ENCODE results near the gene REC8. TPM values are rescaled to one million over a fixed set of nuclear protein-coding genes. Genes with fewer than 3 reads are reported as not detected.

REC8 gene
- total RNA-seq, 2 experiments from 2014 or later = 28.9 to 29.2 TPM

DNA sequence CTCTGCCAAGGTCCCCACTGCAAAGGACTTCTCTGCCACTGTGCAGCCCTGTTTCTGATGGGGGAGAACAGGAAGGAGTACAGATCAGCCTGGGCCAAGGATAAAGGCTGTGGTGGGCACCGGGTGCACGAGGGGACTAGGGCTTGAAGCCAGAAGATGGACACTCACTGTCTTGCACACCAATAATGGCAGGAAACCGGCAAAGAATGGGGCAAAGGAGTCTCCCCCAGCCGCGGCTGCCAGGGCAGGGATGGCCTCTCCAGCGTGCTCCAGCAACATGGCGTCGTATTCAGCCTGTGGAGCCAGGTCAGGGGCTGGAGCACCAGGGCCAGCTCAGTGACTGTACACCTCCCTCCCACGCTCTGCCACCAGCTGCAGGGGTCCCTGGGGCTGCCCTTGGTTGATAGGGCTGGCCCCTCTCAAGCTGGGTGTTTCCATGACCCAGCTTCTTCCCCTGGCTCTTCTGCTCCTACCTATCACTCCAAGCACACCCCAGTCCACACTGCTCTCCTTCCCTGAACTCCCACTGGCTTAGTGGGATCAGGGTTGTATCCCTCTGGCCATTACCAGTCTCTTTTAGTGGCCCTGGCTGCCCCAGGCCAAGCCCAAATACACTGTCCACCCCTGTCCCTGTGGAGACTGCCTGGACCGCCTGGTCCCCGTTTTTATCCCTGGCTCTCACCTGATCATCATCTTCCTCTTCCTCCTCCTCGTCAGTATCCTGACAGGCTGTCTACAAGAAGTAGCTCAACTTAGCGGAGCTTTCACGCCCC, 10.4 kb downstream of the REC8 start:
- Mint-ChIP-seq H3K27me3 (no peaks in the 10 kb centered on the region), H3K36me3 (peaks cover 16% of the 10 kb centered on the region), H3K9me3 (no peaks in the 10 kb centered on the region), H3K27ac (peak overlapping the region; percentile 63), H3K4me1 (peaks cover 9% of the 10 kb centered on the region), H3K4me3 (no peak overlapping the region)
- DNase-seq = no peak

DNA sequence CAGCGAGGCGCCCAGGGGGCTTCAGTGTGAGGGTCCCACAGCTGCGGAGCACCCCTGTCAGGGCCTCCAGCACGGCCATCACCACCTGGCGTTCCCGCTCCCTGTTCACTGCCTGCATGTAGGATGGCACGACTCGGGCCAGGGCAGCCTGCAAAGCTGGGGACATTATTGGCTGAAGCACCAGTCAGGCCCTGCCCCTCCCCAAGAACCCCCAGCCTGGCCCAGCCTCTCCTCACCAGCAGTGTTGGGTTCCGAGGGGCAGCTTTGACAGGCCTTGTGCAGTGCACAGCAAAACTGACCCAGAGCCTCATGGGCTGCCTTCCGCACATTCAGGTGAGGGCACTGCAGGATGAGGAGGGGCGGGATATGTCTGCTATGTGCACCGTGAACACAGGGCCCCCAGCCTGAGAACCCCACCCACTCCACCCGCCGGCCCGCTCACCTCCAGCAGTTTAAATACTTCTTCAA, 11.2 kb downstream of the REC8 start:
- no peak overlapping the region for H3K27ac Mint-ChIP-seq
- H3K4me3 Mint-ChIP-seq = no peak overlapping the region
- peaks cover 21% of the 10 kb centered on the region for H3K36me3 Mint-ChIP-seq
- H3K9me3 Mint-ChIP-seq = no peaks in the 10 kb centered on the region
- H3K27me3 Mint-ChIP-seq = no peaks in the 10 kb centered on the region
- DNase-seq = no peak
- H3K4me1 Mint-ChIP-seq = peaks cover 14% of the 10 kb centered on the region

DNA sequence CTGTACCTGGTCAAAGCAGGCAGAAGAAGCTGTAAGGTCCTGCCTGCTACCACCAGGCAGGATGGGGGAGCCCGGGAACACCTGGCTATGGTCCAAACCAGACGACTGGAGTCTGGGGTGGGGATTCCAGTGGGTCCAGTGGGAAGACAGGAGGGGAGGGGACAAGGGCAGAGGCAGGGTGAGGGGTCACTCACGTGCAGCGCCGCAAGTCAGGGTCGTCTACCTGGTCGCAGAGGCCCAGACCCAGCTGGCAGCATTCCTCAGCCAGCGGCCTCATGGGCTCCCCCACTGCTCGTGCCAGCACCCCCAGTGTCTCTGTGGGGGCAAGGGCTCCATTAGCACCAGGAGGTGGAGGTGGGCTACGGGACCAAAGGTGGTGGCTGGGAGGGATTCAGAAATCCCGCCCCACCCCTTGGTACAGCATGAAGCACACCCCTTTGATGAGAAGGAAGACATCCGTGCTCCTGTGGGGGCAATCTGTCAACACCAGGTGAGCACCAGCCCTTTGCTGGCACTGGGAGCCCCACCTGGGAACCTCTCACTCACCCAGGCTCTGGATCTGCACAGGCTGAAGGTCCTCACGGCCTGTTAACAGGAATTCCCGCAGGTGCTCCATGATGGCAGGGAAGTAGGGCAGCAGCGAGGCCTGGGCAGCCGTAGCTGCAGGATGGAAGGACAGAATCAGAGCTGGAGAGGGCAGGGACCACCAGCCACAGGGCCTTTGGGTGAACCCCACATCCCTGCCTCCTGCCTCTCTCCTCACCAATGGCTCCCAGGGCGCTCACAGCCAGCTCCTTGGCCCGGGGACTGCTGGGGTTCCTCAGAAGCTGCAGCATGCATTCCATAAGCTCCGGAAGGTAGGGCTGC, 12.5 kb downstream of the REC8 start:
- Mint-ChIP-seq H3K27me3 (no peaks in the 10 kb centered on the region), H3K27ac (no peak overlapping the region), H3K4me1 (peaks cover 18% of the 10 kb centered on the region), H3K4me3 (no peak overlapping the region), H3K9me3 (no peaks in the 10 kb centered on the region), H3K36me3 (peaks cover 22% of the 10 kb centered on the region)
- DNase-seq = no peak

DNA sequence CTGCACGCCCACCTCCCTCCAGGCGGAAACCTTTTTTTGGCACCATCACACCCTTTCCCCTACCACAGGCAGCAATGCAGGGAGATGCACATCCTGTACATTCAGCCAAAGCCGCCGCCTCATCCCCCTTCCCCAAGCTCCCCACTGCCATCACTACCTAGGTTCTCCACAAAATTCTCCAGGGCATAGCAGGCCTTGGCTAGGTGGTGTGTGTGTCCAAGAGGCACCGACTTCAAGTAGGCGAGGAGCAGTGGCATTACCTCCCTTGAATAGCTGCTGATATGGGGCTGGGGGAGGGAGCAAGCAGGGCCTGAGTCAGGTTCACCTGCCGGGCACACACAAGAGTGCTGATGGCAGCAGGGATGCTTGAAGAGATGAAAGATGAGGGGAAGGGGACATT, 13.1 kb downstream of the REC8 start:
- H3K4me3 Mint-ChIP-seq = no peak overlapping the region

DNA sequence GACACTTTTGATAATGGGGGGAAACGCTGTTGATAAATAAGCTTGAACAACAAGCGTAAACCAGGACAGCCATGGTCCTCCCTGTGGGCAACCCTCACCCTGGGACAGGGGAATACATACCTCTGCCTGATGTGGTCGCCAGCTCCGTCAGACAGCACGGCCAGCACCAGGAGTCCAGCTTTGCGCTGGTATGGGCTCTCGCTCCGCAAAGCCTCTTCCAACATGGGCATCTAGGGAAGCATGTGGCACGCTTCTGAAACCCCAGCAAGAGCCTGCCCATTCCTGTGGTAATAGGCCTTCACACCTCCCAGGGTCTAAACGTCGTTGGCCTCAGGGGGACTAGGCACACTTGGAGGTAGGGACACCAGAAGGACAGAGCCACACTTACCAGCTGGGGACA, 13.9 kb downstream of the REC8 start:
- H3K27ac Mint-ChIP-seq = peak overlapping the region; percentile 50
- H3K9me3 Mint-ChIP-seq = no peaks in the 10 kb centered on the region
- no peaks in the 10 kb centered on the region for H3K27me3 Mint-ChIP-seq
- no peak overlapping the region for H3K4me3 Mint-ChIP-seq
- peaks cover 20% of the 10 kb centered on the region for H3K36me3 Mint-ChIP-seq
- peaks cover 25% of the 10 kb centered on the region for H3K4me1 Mint-ChIP-seq
- no peak for DNase-seq

More for the DNA sequence above, 13.1 kb downstream of the REC8 start:
- H3K4me1 Mint-ChIP-seq = peaks cover 22% of the 10 kb centered on the region
- peaks cover 20% of the 10 kb centered on the region for H3K36me3 Mint-ChIP-seq
- H3K9me3 Mint-ChIP-seq = no peaks in the 10 kb centered on the region
- H3K27me3 Mint-ChIP-seq = no peaks in the 10 kb centered on the region
- DNase-seq = no peak
- no peak overlapping the region for H3K27ac Mint-ChIP-seq

DNA sequence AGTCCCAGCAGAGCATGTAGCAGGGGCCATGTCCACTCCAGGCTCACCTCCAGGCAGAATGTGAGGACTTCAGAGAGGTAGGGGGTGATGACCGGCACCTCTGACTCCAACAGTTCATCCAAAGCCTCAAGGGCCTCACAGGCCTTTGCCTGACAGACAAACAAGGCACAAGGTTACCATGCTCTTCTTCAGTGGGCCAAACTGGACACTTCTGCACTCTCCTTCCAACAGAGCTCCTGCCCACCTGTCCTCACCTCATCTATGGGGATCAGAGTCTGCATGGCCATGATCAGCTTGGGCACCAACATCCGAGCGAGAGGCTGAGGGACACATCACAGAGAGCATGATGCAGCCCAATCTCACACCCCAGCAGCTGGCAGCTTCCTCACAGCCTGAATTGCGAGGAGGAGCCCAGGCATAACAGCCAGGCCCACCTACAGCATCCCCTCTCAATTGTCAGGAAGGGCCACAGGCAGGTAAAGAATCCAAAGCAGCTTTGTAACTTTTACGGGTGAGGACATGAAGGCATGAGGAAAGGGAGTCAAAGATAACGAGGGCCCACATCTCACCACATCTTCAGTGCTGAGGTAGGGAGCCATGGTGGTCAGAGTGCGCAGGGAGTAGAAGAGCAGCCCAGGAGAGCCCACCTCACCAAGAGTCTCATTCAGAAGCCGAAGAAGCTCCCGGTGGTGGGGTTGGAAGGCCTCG, 15.1 kb downstream of the REC8 start:
- Mint-ChIP-seq H3K4me1 (peaks cover 32% of the 10 kb centered on the region), H3K27me3 (no peaks in the 10 kb centered on the region), H3K27ac (peak overlapping the region; percentile 54), H3K9me3 (no peaks in the 10 kb centered on the region), H3K36me3 (peaks cover 24% of the 10 kb centered on the region), H3K4me3 (peak overlapping the region; percentile 93)
- DNase-seq = no peak

DNA sequence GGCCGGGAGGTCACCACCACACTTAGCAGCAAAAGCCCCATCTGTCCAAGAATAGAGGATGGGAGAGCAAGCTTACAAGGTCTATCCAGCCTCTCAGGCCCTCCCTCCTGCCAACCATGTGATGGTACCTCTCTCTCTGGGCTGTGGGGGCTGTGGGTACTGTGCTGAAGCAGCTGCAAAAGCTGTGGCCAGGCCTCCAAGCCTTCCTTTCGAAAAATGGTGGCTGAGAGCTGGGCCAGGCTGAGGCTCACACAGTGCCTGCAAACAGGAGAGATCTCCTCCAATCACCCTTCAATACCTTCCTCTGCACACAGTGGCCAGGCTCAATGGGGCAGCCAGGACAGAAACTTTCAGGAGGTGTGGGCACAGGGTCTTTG, 15.6 kb downstream of the REC8 start:
- H3K27me3 Mint-ChIP-seq = no peaks in the 10 kb centered on the region
- H3K4me3 Mint-ChIP-seq = peak overlapping the region; percentile 93
- H3K9me3 Mint-ChIP-seq = no peaks in the 10 kb centered on the region
- DNase-seq = no peak
- peak overlapping the region; percentile 90 for H3K27ac Mint-ChIP-seq
- peaks cover 24% of the 10 kb centered on the region for H3K36me3 Mint-ChIP-seq
- H3K4me1 Mint-ChIP-seq = peaks cover 34% of the 10 kb centered on the region

DNA sequence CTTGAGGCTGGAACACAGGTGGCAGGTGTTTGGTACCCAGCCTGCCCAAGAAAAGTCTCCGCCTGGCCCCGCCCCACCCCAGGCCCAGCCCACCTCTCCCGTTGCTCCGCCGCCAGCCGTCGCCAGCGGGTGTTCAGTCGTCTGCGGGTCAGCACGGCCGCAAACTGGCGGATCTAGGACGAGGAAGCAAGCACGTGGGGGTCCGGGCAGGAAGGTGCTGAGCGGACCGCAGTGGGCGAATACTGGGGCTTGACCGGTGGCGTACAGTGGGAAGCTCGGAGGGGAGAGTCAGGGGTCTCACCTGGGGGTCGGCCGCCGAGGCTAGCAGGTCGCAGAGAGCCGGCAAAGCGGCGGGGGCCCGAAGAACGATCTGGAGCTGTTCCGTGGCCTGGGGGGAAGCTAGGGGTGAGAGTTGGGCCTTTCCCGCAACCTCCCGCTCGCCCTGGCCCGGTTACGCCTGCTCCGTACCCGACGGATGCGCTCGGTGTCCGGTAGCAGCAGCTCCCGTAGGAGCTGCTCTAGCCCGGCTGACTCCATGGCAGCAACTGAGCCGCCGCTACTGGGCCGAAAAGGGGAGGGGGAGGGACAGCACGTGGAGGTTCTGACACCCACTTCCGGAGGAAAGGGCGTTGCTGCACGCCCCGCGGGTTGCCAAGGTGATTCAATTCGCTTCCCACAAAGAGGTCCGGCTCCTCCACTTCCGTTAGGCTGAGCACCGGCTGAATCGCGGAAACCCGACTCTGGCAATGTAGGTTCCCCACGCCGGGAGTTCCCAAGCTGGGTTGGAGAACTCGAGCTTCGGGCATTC, 16.6 kb downstream of the REC8 start, which contains the start of gene IPO4:
TSS of gene IPO4 (minus strand) at position 566 of the 808 bp plus-strand sequence. CDS start at position 537, 29 bp downstream.
- no peaks in the 10 kb centered on the region for H3K27me3 Mint-ChIP-seq
- peaks cover 37% of the 10 kb centered on the region for H3K4me1 Mint-ChIP-seq
- H3K4me3 Mint-ChIP-seq = peak within 1 kb of the TSS; percentile 93
- H3K27ac Mint-ChIP-seq = peak within 1 kb of the TSS; percentile 90
- H3K36me3 Mint-ChIP-seq = peaks cover 25% of the 10 kb centered on the region
- no peaks in the 10 kb centered on the region for H3K9me3 Mint-ChIP-seq
- DNase-seq = peak; percentile 92

DNA sequence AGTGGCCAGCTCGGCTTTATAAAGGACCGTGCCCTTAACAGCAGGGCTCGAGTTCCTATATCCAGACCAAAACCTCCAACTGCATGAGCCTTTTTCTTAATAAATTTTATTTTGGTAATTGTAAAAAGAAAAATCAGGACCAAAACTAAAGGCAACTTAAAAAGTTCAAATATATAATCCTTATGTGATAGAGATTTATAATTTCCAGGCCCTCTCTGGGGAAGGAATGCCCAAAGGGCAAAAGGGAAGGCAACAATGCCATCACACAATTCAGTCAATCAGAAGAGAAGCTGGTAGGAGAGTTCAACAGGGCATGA, 17.1 kb downstream of the REC8 start:
- H3K4me1 Mint-ChIP-seq = peaks cover 38% of the 10 kb centered on the region
- H3K27me3 Mint-ChIP-seq = no peaks in the 10 kb centered on the region
- no peaks in the 10 kb centered on the region for H3K9me3 Mint-ChIP-seq
- peaks cover 27% of the 10 kb centered on the region for H3K36me3 Mint-ChIP-seq
- H3K27ac Mint-ChIP-seq = peak overlapping the region; percentile 90
- peak overlapping the region; percentile 93 for H3K4me3 Mint-ChIP-seq
- DNase-seq = no peak

DNA sequence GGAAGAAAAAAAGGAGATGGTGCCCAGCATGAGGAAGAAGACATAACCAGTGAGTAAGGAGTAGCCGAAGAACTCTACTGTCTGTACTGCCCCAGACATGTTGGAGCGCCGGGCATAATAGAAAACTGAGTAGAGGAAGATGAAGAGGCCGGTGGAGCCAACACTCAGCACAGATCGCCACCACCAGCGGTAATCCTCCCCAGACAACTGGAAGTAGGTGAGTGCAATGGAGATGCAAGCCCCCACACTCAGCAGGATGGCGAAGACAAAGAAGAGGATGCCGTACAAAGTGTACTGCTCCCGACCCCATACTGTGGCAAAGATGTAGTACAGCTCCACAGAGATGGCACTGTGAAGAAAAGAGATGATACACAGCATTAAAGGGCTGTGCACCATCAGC, 17.6 kb downstream of the REC8 start:
- Mint-ChIP-seq H3K27me3 (no peaks in the 10 kb centered on the region), H3K27ac (peak overlapping the region; percentile 40), H3K9me3 (no peaks in the 10 kb centered on the region), H3K4me3 (peak overlapping the region; percentile 11), H3K36me3 (peaks cover 28% of the 10 kb centered on the region), H3K4me1 (peaks cover 43% of the 10 kb centered on the region)
- no peak for DNase-seq

DNA sequence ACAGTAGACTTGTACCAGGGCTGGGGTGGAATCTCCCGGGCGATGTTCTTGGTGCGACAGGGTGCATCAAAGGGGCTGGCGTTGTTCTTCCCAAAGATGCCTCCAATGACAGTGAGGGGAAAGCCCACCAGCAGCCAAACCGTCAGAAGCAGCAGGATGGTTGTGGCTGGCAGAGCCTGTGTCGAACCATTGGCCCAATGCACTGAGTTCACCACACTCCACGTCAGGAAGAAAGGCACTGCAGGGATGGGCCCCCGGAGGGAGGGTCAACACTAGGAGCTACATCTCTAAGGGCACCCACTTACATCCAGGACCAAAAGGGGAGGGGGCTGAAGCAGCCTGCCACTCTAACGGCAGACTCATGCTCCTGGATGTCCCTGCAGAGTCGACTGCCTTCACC, 18.5 kb downstream of the REC8 start:
- Mint-ChIP-seq H3K4me3 (no peak overlapping the region), H3K36me3 (peaks cover 30% of the 10 kb centered on the region), H3K4me1 (peaks cover 49% of the 10 kb centered on the region), H3K27ac (no peak overlapping the region), H3K27me3 (no peaks in the 10 kb centered on the region), H3K9me3 (no peaks in the 10 kb centered on the region)
- DNase-seq = no peak

DNA sequence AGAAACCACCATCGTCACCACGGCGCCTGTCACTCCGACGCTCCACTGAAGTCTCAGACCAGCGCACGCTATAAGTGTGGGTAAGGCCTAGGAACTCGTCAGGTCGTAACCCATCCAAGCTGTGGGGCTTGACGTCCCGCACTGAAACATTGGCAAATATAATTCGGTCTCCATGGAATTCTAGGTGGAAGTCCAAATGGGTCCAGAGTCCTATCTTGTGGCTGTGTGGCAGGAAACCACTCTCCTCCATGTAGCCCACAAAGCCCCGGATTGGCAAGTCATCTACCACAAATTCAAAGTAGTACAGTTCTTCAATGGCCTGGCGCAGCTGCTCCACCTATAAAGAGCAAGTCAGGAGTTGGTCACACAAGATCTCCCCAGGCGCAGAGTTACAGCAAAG, 21.1 kb downstream of the REC8 start:
- peaks cover 24% of the 10 kb centered on the region for H3K36me3 Mint-ChIP-seq
- DNase-seq = no peak
- no peak overlapping the region for H3K4me3 Mint-ChIP-seq
- H3K27me3 Mint-ChIP-seq = no peaks in the 10 kb centered on the region
- peaks cover 48% of the 10 kb centered on the region for H3K4me1 Mint-ChIP-seq
- peak overlapping the region; percentile 28 for H3K27ac Mint-ChIP-seq
- no peaks in the 10 kb centered on the region for H3K9me3 Mint-ChIP-seq

DNA sequence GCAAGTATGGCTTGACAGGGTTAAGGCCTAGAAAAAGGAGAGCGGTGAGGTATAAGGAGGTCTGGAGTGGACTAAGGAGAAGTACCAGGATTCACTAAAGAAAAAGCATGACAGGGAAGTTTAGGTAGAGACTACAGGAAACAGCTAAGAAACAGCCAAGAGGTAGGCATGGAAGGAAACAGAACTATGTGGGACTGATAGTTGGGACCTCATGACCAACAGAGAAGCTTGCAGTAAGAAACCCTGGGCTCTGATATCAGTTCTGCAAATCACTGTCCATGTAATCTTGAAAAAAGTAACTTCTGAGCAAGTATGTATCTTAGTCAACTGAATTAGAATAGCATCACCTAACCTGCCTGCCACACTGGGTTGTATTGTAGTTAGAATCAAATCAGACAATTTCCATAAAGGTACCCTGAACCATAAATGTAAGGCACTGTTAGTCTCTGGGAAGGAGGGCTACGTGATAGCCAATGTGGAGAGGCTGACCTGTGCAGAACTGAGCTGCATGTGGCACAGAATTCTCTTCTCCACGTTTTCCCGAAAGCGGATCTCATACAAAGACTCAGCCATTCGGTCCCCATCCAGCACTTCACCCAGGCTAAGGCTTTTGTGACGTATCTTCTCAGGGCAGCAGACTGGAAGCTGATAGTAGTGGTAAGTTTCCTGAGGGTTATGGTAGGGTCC, 22.4 kb downstream of the REC8 start:
- Mint-ChIP-seq H3K36me3 (peaks cover 32% of the 10 kb centered on the region), H3K9me3 (peaks cover 1% of the 10 kb centered on the region), H3K4me1 (peaks cover 53% of the 10 kb centered on the region), H3K27ac (peak overlapping the region; percentile 96), H3K4me3 (peak overlapping the region; percentile 96), H3K27me3 (no peaks in the 10 kb centered on the region)
- no peak for DNase-seq

DNA sequence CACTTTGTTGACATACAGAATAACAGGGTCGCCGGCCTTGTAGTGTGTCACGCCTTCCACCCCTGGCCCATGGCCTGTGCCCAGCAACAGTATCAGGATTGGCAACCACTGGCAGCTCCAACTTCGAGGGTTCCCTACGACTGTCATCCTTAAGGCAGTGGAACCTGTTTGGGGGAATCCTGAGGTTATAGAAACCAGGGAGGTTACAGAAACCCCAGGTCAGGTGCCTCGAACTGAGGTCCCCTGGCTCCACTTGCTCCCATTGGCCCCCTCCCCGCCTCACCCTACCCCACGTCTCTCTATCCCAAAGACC, 22.9 kb downstream of the REC8 start:
- peaks cover 1% of the 10 kb centered on the region for H3K9me3 Mint-ChIP-seq
- peaks cover 36% of the 10 kb centered on the region for H3K36me3 Mint-ChIP-seq
- H3K4me3 Mint-ChIP-seq = peak overlapping the region; percentile 96
- no peaks in the 10 kb centered on the region for H3K27me3 Mint-ChIP-seq
- no peak for DNase-seq
- peaks cover 50% of the 10 kb centered on the region for H3K4me1 Mint-ChIP-seq
- peak overlapping the region; percentile 96 for H3K27ac Mint-ChIP-seq

Measured in activated naive CD8-positive, alpha-beta T cell treated with anti-CD3 and anti-CD28 coated beads for 36 hours (primary cell).